ENCODE data around the gene SKIC2.
"Not testable (repeated sequence)": the region's sequence is repeated elsewhere in the genome, so short reads cannot be mapped to it uniquely, and the experiment has no call there.

DNA sequence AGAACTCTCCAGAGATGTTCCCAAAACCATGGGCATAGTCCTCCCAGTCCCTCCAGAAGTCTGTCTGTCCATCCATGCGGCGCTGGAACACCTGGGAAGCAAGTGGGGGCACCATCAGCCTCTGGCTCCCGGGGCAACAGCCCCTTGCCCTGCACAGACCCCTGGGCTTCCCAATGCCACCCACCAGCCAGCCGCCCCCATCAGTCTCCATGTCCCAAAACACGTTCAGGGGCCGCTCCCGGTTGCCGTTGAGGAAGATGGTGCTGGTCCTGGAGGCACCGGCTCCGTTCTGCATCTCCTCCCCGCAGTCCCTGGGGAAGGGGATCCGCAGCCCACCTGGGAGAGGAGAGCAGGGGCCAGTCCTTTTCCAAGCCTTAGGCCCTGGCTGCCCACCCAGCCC lies 50.6 kb downstream of the SKIC2 start:
- TF ChIP-seq POLR2A (IDR thresholded peaks at IDR 0.05; ENCODE audit: control extremely low read depth in 1 of 2, low read depth in 2 of 2, low read length in 2 of 2); POLR2AphosphoS5 (IDR thresholded peaks at IDR 0.05; ENCODE audit: low read depth, low read length); ASH2L (IDR thresholded peaks at IDR 0.05; ENCODE audit: low read length); TBP (IDR thresholded peaks at IDR 0.05; ENCODE audit: low read depth, low read length); PHF8 (conservative IDR thresholded peaks at IDR 0.05; ENCODE audit: low read depth, low read length); GABPA (IDR thresholded peaks at IDR 0.05; ENCODE audit: borderline replicate concordance, insufficient read depth, low read length); BACH1 (IDR thresholded peaks at IDR 0.05; ENCODE audit: low read length): not testable (repeated sequence)
- TF ChIP-seq, protein P1, sequence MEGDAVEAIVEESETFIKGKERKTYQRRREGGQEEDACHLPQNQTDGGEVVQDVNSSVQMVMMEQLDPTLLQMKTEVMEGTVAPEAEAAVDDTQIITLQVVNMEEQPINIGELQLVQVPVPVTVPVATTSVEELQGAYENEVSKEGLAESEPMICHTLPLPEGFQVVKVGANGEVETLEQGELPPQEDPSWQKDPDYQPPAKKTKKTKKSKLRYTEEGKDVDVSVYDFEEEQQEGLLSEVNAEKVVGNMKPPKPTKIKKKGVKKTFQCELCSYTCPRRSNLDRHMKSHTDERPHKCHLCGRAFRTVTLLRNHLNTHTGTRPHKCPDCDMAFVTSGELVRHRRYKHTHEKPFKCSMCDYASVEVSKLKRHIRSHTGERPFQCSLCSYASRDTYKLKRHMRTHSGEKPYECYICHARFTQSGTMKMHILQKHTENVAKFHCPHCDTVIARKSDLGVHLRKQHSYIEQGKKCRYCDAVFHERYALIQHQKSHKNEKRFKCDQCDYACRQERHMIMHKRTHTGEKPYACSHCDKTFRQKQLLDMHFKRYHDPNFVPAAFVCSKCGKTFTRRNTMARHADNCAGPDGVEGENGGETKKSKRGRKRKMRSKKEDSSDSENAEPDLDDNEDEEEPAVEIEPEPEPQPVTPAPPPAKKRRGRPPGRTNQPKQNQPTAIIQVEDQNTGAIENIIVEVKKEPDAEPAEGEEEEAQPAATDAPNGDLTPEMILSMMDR (IDR thresholded peaks at IDR 0.05; ENCODE audit: control extremely low read depth in 1 of 3, insufficient read depth in 1 of 3, low read depth in 1 of 3, low read length in 3 of 3), result not testable (repeated sequence)
